CD14-positive monocyte (primary cell): ENCODE results near the gene ALS2CL. TPM values are rescaled to one million over a fixed set of nuclear protein-coding genes. Genes with fewer than 3 reads are reported as not detected.

Experiments used
- DNase-seq, 3 donors: peaks; one replicate each; pipeline ENCODE4 v3.0.0-alpha.2; 2011 to 2022
- H2AFZ ChIP-seq: 2 replicates; pipeline ENCODE4 v1.6.0; 2012; ENCODE audit warnings: mild to moderate bottlenecking, low read depth, low read length, inconsistent platforms; ENCODE audit not compliant: insufficient read depth, poor library complexity, severe bottlenecking
- H3K27ac ChIP-seq, 2 donors: 1 replicate in 1 of 2; 2 replicates in 1 of 2; pipeline ENCODE4 v1.5.1; 2012 to 2013; ENCODE audit warnings: low read length in 2 of 2, control low read depth in 1 of 2, inconsistent platforms in 1 of 2, low read depth in 1 of 2, mild to moderate bottlenecking in 1 of 2
- H3K27me3 ChIP-seq, 2 donors: one replicate each; pipeline versions ENCODE4 v1.6.0 to v1.6.1; 2011 to 2013; ENCODE audit warnings: low read length in 2 of 2; ENCODE audit not compliant: control insufficient read depth in 2 of 2, insufficient read depth in 2 of 2
- H3K36me3 ChIP-seq, 2 donors: replicated peaks in 1 of 2; 1 replicate in 1 of 2; 2 replicates in 1 of 2; pipeline versions ENCODE4 v1.5.1 to v1.6.1; 2012 to 2013; ENCODE audit warnings: low read length in 2 of 2, control low read depth in 1 of 2, inconsistent platforms in 1 of 2, mild to moderate bottlenecking in 1 of 2; ENCODE audit not compliant: insufficient read depth in 2 of 2, control insufficient read depth in 1 of 2
- H3K4me1 ChIP-seq, 2 donors: 1 replicate in 1 of 2; 2 replicates in 1 of 2; pipeline versions ENCODE4 v1.5.1 to v1.6.1; 2012 to 2013; ENCODE audit warnings: low read length in 2 of 2, control low read depth in 1 of 2, inconsistent platforms in 1 of 2, mild to moderate bottlenecking in 1 of 2, moderate library complexity in 1 of 2; ENCODE audit not compliant: insufficient read depth in 2 of 2, control insufficient read depth in 1 of 2
- H3K4me2 ChIP-seq: replicated peaks from 2 replicates; pipeline ENCODE3; 2012; ENCODE audit warnings: low read length, moderate library complexity, mild to moderate bottlenecking; ENCODE audit not compliant: poor library complexity, severe bottlenecking; ENCODE audit errors: extremely low read depth
- H3K4me3 ChIP-seq, 3 experiments: fragments of 200-600 bp in 1 of 3; sonication (generic) in 1 of 3; replicated peaks in 1 of 3; 1 replicate in 2 of 3; 2 replicates in 1 of 3; pipeline ENCODE4 v1.5.1; 2011 to 2013; ENCODE audit warnings: low read length in 3 of 3, mild to moderate bottlenecking in 3 of 3, control low read depth in 2 of 3, low read depth in 2 of 3, inconsistent platforms in 1 of 3, moderate library complexity in 1 of 3
- H3K79me2 ChIP-seq: 2 replicates; pipeline ENCODE4 v1.6.0; 2012; ENCODE audit warnings: mild to moderate bottlenecking, control low read depth, inconsistent platforms, low read length, moderate library complexity; ENCODE audit not compliant: insufficient read depth
- H3K9ac ChIP-seq: 2 replicates; pipeline ENCODE4 v1.6.0; 2017; ENCODE audit warnings: low read length, mild to moderate bottlenecking; ENCODE audit not compliant: insufficient read depth, poor library complexity, severe bottlenecking
- H3K9me3 ChIP-seq, 2 donors: replicated peaks in 1 of 2; 1 replicate in 1 of 2; 2 replicates in 1 of 2; pipeline versions ENCODE4 v1.5.1 to v1.6.1; 2012 to 2013; ENCODE audit warnings: low read length in 2 of 2, control low read depth in 1 of 2; ENCODE audit not compliant: control insufficient read depth in 1 of 2, insufficient read depth in 1 of 2
- H4K20me1 ChIP-seq: 2 replicates; pipeline ENCODE4 v1.6.0; 2012; ENCODE audit warnings: mild to moderate bottlenecking, low read length, control low read depth, moderate library complexity; ENCODE audit not compliant: insufficient read depth
- H3K27ac Mint-ChIP-seq, 7 donors: one replicate each; pipeline ENCODE4 v1.8.0; 2020; ENCODE audit warnings: mild to moderate bottlenecking in 7 of 7, mixed read lengths in 7 of 7, moderate library complexity in 6 of 7, inconsistent platforms in 2 of 7
- H3K27me3 Mint-ChIP-seq, 3 donors: one replicate each; pipeline ENCODE4 v1.8.0; 2021 to 2022; ENCODE audit warnings: low read depth in 3 of 3, mild to moderate bottlenecking in 3 of 3, mixed read lengths in 3 of 3, moderate library complexity in 3 of 3, inconsistent platforms in 1 of 3
- H3K36me3 Mint-ChIP-seq, 2 donors: one replicate each; pipeline ENCODE4 v1.8.0; 2020; ENCODE audit warnings: mixed read lengths in 2 of 2, inconsistent platforms in 1 of 2, mild to moderate bottlenecking in 1 of 2
- H3K4me1 Mint-ChIP-seq: one replicate; pipeline ENCODE4 v1.8.0; 2020; ENCODE audit warnings: mild to moderate bottlenecking, mixed read lengths
- H3K4me3 Mint-ChIP-seq, 2 donors: one replicate each; pipeline ENCODE4 v1.8.0; 2020; ENCODE audit warnings: mild to moderate bottlenecking in 2 of 2, mixed read lengths in 2 of 2, moderate library complexity in 1 of 2
- H3K9me3 Mint-ChIP-seq, 7 donors: one replicate each; pipeline ENCODE4 v1.8.0; 2020 to 2022; ENCODE audit warnings: mixed read lengths in 7 of 7, mild to moderate bottlenecking in 6 of 7, moderate library complexity in 6 of 7, inconsistent platforms in 2 of 7
- CTCF ChIP-seq: fragments of 200-600 bp; IDR thresholded peaks from one replicate; pipeline ENCODE4 v1.8.0; 2022; ENCODE audit warnings: antibody characterized with exemption, mild to moderate bottlenecking
- WGBS: methylation state at CpG from one replicate; pipeline ENCODE4 v1.1.5; 2013; ENCODE audit warnings: missing lambda C conversion rate; ENCODE audit not compliant: insufficient coverage; 5-methylcytosine and 5-hydroxymethylcytosine counted together
- intact Hi-C, 2 donors: fragments of 100-400 bp; cut with micrococcal nuclease; formaldehyde crosslinking; loops; one replicate each; pipeline versions ENCODE4 v1.15.0 to v1.15.1; 2023
- polyA plus RNA-seq, 3 donors: library from polyadenylated mRNA; depleted of rRNA in 1 of 3; unstranded in 2 of 3; stranded (reverse) in 1 of 3; fragments of 300-500 nt in 2 of 3; fragments of >200 nt in 1 of 3; fragmentation: Illumina TruSeq in 2 of 3; gene quantifications; 1 replicate in 2 of 3; 2 replicates in 1 of 3; pipeline ENCODE4 v1.2.3, GENCODE V29; 2012 to 2021

The ALS2CL gene
- polyA plus RNA-seq, 3 donors, result 0.38 to 5.7 (median 0.55) TPM

GRCh38 chr3:46731795-46732194, 38.3 kb upstream of the ALS2CL start:
- H4K20me1 ChIP-seq, result no peaks in the 10 kb centered on the region
- no peaks in the 10 kb centered on the region for H3K9me3 ChIP-seq
- TF ChIP-seq CTCF, result no peak
- H3K27me3 Mint-ChIP-seq, result peaks cover 8 to 15% (median 8%) of the 10 kb centered on the region in 3 donors
- H3K9me3 Mint-ChIP-seq, result no peaks in the 10 kb centered on the region
- WGBS, result 80% methylated on average over 1 of the region's 3 CpGs
- no peak overlapping the region for H2AFZ ChIP-seq
- no peak overlapping the region for H3K4me2 ChIP-seq
- H3K27ac ChIP-seq, result no peak overlapping the region
- H3K9ac ChIP-seq, result no peak overlapping the region
- H3K4me3 Mint-ChIP-seq, result no peak overlapping the region
- no peaks in the 10 kb centered on the region for H3K4me1 ChIP-seq
- H3K27ac Mint-ChIP-seq, result no peak overlapping the region
- H3K4me1 Mint-ChIP-seq, result no peaks in the 10 kb centered on the region
- no peaks in the 10 kb centered on the region for H3K36me3 ChIP-seq
- no peaks in the 10 kb centered on the region for H3K79me2 ChIP-seq
- no peaks in the 10 kb centered on the region for H3K36me3 Mint-ChIP-seq
- intact Hi-C loops, result no loop called here
- H3K4me3 ChIP-seq, result no peak overlapping the region
- peaks cover 2 to 3% of the 10 kb centered on the region in 2 donors for H3K27me3 ChIP-seq
- no peak for DNase-seq

DNA sequence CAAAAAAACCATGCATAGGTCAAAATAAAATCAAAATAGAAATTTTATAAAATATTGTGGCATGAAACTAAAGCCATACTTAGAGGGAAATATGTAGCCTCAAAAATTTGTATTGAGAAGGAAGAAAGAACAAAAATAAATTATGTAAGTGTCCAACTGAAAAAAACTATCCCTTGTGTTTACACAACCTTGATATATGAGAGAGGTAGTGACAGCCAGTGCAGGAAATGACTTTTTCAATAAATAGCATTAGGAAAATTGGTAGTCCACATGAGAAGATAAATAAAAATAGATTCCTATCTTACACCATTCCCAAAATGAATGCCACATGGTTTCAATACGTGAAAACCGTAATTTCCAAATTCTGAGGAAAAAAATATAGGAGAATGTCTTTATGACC, 37.3 kb upstream of the ALS2CL start:
- no peak overlapping the region for H3K4me2 ChIP-seq
- H3K36me3 ChIP-seq, result no peaks in the 10 kb centered on the region
- H3K27me3 ChIP-seq, result peaks cover 2 to 3% of the 10 kb centered on the region in 2 donors
- H3K27ac Mint-ChIP-seq, result no peak overlapping the region
- H2AFZ ChIP-seq, result no peak overlapping the region
- H3K9me3 ChIP-seq, result no peaks in the 10 kb centered on the region
- no peaks in the 10 kb centered on the region for H3K4me1 ChIP-seq
- H3K9me3 Mint-ChIP-seq, result no peaks in the 10 kb centered on the region
- no peak for DNase-seq
- no peaks in the 10 kb centered on the region for H3K36me3 Mint-ChIP-seq
- no peaks in the 10 kb centered on the region for H3K79me2 ChIP-seq
- TF ChIP-seq CTCF, result no peak
- no peaks in the 10 kb centered on the region for H4K20me1 ChIP-seq
- no peaks in the 10 kb centered on the region for H3K4me1 Mint-ChIP-seq
- H3K9ac ChIP-seq, result no peak overlapping the region
- WGBS, result no CpG with 5 or more reads among the region's 2 CpGs
- no peak overlapping the region for H3K4me3 ChIP-seq
- H3K4me3 Mint-ChIP-seq, result no peak overlapping the region
- H3K27ac ChIP-seq, result no peak overlapping the region
- H3K27me3 Mint-ChIP-seq, result peaks cover 11 to 17% (median 11%) of the 10 kb centered on the region in 3 donors
- intact Hi-C loops, result no loop called here
